Activated T-helper 1 cell treated with anti-CD3 and anti-CD28 coated beads, Interleukin-12 subunit alpha, Interleukin-12 subunit beta, Interleukin-2, Interleukin-4 antibody, amounts not matched to agents 30 ng/mL and 10 ng/mL and 1 ng/mL, durations not matched to agents 14 hours and 24 hours and 36 hours (primary cell): ENCODE results near the gene ATP2A2. TPM values are rescaled to one million over a fixed set of nuclear protein-coding genes. Genes with fewer than 3 reads are reported as not detected.

ENCODE experiments used
- DNase-seq: peaks from one replicate; pipeline ENCODE4 v3.0.0; 2021; ENCODE audit warnings: low spot score
- H3K27ac Mint-ChIP-seq: one replicate; pipeline ENCODE4 v1.8.0; 2021; ENCODE audit warnings: mild to moderate bottlenecking, mixed read lengths
- H3K27me3 Mint-ChIP-seq: one replicate; pipeline ENCODE4 v1.8.0; 2022; ENCODE audit warnings: mild to moderate bottlenecking, moderate library complexity, mixed read lengths; ENCODE audit not compliant: insufficient read depth
- H3K36me3 Mint-ChIP-seq: one replicate; pipeline ENCODE4 v1.8.0; 2021; ENCODE audit warnings: low read depth, mixed read lengths
- H3K4me1 Mint-ChIP-seq: one replicate; pipeline ENCODE4 v1.8.0; 2021; ENCODE audit warnings: low read depth, mixed read lengths
- H3K4me3 Mint-ChIP-seq: one replicate; pipeline ENCODE4 v1.8.0; 2021; ENCODE audit warnings: mild to moderate bottlenecking, moderate library complexity, mixed read lengths
- H3K9me3 Mint-ChIP-seq: one replicate; pipeline ENCODE4 v1.8.0; 2021; ENCODE audit warnings: mixed read lengths
- intact Hi-C: fragments of 100-400 bp; cut with micrococcal nuclease; formaldehyde crosslinking; loops from one replicate; pipeline ENCODE4 v1.15.1; 2024
- total RNA-seq: library from RNA; stranded (reverse); gene quantifications from 2 replicates; pipeline ENCODE4 v1.2.3, GENCODE V29; 2022

ATP2A2 gene
- total RNA-seq, 1 donor from 2014 or later, result 208 TPM

- Mint-ChIP-seq H3K4me3 (no peak overlapping the region), H3K27me3 (no peaks in the 10 kb centered on the region), H3K36me3 (peaks cover 75% of the 10 kb centered on the region), H3K9me3 (no peaks in the 10 kb centered on the region), H3K4me1 (peaks cover 11% of the 10 kb centered on the region), H3K27ac (no peak overlapping the region)
- intact Hi-C loops, result no loop called here
- no peak for DNase-seq
Observed at GRCh38 chr12:110343114-110343513, 62.1 kb downstream of the ATP2A2 start.

- intact Hi-C loops, result no loop called here
- Mint-ChIP-seq H3K9me3 (no peaks in the 10 kb centered on the region), H3K27ac (no peak overlapping the region), H3K4me1 (peaks cover 11% of the 10 kb centered on the region), H3K4me3 (no peak overlapping the region), H3K27me3 (no peaks in the 10 kb centered on the region), H3K36me3 (peaks cover 69% of the 10 kb centered on the region)
- no peak for DNase-seq
Observed at GRCh38 chr12:110343736-110344555, 62.9 kb downstream of the ATP2A2 start.

- H3K27me3 Mint-ChIP-seq, result no peaks in the 10 kb centered on the region
- H3K36me3 Mint-ChIP-seq, result peaks cover 68% of the 10 kb centered on the region
- H3K27ac Mint-ChIP-seq, result no peak overlapping the region
- H3K4me1 Mint-ChIP-seq, result peaks cover 18% of the 10 kb centered on the region
- H3K9me3 Mint-ChIP-seq, result no peaks in the 10 kb centered on the region
- intact Hi-C loops, result loop anchor here (5.0 kb wide), 1 partner anchor 62 kb away; the partner anchor contains the start of gene ATP2A2
- no peak overlapping the region for H3K4me3 Mint-ChIP-seq
- no peak for DNase-seq
Observed at GRCh38 chr12:110344657-110345056, 63.6 kb downstream of the ATP2A2 start.

GRCh38 chr12:110345176-110345661 is 64.2 kb downstream of the ATP2A2 start:
- Mint-ChIP-seq H3K27ac (no peak overlapping the region), H3K27me3 (no peaks in the 10 kb centered on the region), H3K4me3 (no peak overlapping the region), H3K9me3 (no peaks in the 10 kb centered on the region), H3K36me3 (peaks cover 62% of the 10 kb centered on the region), H3K4me1 (peaks cover 24% of the 10 kb centered on the region)
- intact Hi-C loops, result loop anchor here (5.0 kb wide), 1 partner anchor 63 kb away; the partner anchor contains the start of gene ATP2A2
- no peak for DNase-seq

GRCh38 chr12:110345963-110346362 is 64.9 kb downstream of the ATP2A2 start:
- no peaks in the 10 kb centered on the region for H3K27me3 Mint-ChIP-seq
- H3K4me1 Mint-ChIP-seq, result peaks cover 31% of the 10 kb centered on the region
- H3K9me3 Mint-ChIP-seq, result no peaks in the 10 kb centered on the region
- H3K4me3 Mint-ChIP-seq, result no peak overlapping the region
- intact Hi-C loops, result loop anchor here (5.0 kb wide), 1 partner anchor 64 kb away; the partner anchor contains the start of gene ATP2A2
- peaks cover 57% of the 10 kb centered on the region for H3K36me3 Mint-ChIP-seq
- H3K27ac Mint-ChIP-seq, result no peak overlapping the region
- no peak for DNase-seq

- DNase-seq, result no peak
- H3K36me3 Mint-ChIP-seq, result peaks cover 45% of the 10 kb centered on the region
- H3K27ac Mint-ChIP-seq, result no peak overlapping the region
- H3K4me3 Mint-ChIP-seq, result no peak overlapping the region
- intact Hi-C loops, result loop anchor here (5.0 kb wide), 1 partner anchor 65 kb away; the partner anchor contains the start of gene ATP2A2
- peaks cover 31% of the 10 kb centered on the region for H3K4me1 Mint-ChIP-seq
- H3K9me3 Mint-ChIP-seq, result no peaks in the 10 kb centered on the region
- H3K27me3 Mint-ChIP-seq, result no peaks in the 10 kb centered on the region
Observed at GRCh38 chr12:110347767-110348166, 66.7 kb downstream of the ATP2A2 start.

- intact Hi-C loops, result loop anchor here (5.0 kb wide), 1 partner anchor 66 kb away; the partner anchor contains the start of gene ATP2A2
- Mint-ChIP-seq H3K9me3 (no peaks in the 10 kb centered on the region), H3K4me1 (peaks cover 36% of the 10 kb centered on the region), H3K27ac (peak overlapping the region; percentile 20), H3K27me3 (no peaks in the 10 kb centered on the region), H3K4me3 (no peak overlapping the region), H3K36me3 (peaks cover 39% of the 10 kb centered on the region)
- DNase-seq, result no peak
Observed at GRCh38 chr12:110348431-110349059, 67.5 kb downstream of the ATP2A2 start.

- DNase-seq, result no peak
- Mint-ChIP-seq H3K27ac (peak overlapping the region; percentile 88), H3K27me3 (no peaks in the 10 kb centered on the region), H3K4me3 (peak overlapping the region; percentile 54), H3K36me3 (peaks cover 33% of the 10 kb centered on the region), H3K4me1 (peaks cover 39% of the 10 kb centered on the region), H3K9me3 (no peaks in the 10 kb centered on the region)
- intact Hi-C loops, result loop anchor here (5.0 kb wide), 1 partner anchor 67 kb away; the partner anchor contains the start of gene ATP2A2
Observed at GRCh38 chr12:110349096-110349495, 68.0 kb downstream of the ATP2A2 start.

- peaks cover 28% of the 10 kb centered on the region for H3K36me3 Mint-ChIP-seq
Observed at GRCh38 chr12:110349514-110350151, 68.6 kb downstream of the ATP2A2 start.

GRCh38 chr12:110351119-110351518 is 70.1 kb downstream of the ATP2A2 start:
- peaks cover 51% of the 10 kb centered on the region for H3K4me1 Mint-ChIP-seq
- intact Hi-C loops, result no loop called here
- H3K4me3 Mint-ChIP-seq, result no peak overlapping the region
- no peaks in the 10 kb centered on the region for H3K27me3 Mint-ChIP-seq
- H3K9me3 Mint-ChIP-seq, result no peaks in the 10 kb centered on the region
- DNase-seq, result no peak
- H3K36me3 Mint-ChIP-seq, result peaks cover 16% of the 10 kb centered on the region
- no peak overlapping the region for H3K27ac Mint-ChIP-seq

More at GRCh38 chr12:110349514-110350151, 68.6 kb downstream of the ATP2A2 start:
- peak overlapping the region; percentile 88 for H3K27ac Mint-ChIP-seq
- no peaks in the 10 kb centered on the region for H3K27me3 Mint-ChIP-seq
- H3K9me3 Mint-ChIP-seq, result no peaks in the 10 kb centered on the region
- peaks cover 45% of the 10 kb centered on the region for H3K4me1 Mint-ChIP-seq
- DNase-seq, result peak; percentile 55
- H3K4me3 Mint-ChIP-seq, result peak overlapping the region; percentile 54
- intact Hi-C loops, result loop anchor here (1.0 to 5.0 kb wide), 2 partner anchors 67 to 82 kb away; partner anchors contain the start of gene ATP2A2

- Mint-ChIP-seq H3K4me3 (no peak overlapping the region), H3K27me3 (no peaks in the 10 kb centered on the region), H3K9me3 (no peaks in the 10 kb centered on the region), H3K27ac (no peak overlapping the region), H3K36me3 (peaks cover 9% of the 10 kb centered on the region), H3K4me1 (peaks cover 40% of the 10 kb centered on the region)
- no peak for DNase-seq
- intact Hi-C loops, result no loop called here
Observed at GRCh38 chr12:110352401-110352800, 71.4 kb downstream of the ATP2A2 start.

GRCh38 chr12:110353211-110353965 is 72.3 kb downstream of the ATP2A2 start:
- H3K4me3 Mint-ChIP-seq, result no peak overlapping the region
- intact Hi-C loops, result no loop called here
- H3K36me3 Mint-ChIP-seq, result peaks cover 4% of the 10 kb centered on the region
- H3K9me3 Mint-ChIP-seq, result no peaks in the 10 kb centered on the region
- no peaks in the 10 kb centered on the region for H3K27me3 Mint-ChIP-seq
- DNase-seq, result no peak
- peaks cover 40% of the 10 kb centered on the region for H3K4me1 Mint-ChIP-seq
- no peak overlapping the region for H3K27ac Mint-ChIP-seq
